GM23248 (cell line): ENCODE results near the gene LRRC72.

ENCODE experiments used
- EZH2 ChIP-seq: fragments of 200-600 bp; sonication (generic); IDR thresholded peaks from 2 replicates; pipeline ENCODE4 v1.6.1; 2018; ENCODE audit warnings: antibody characterized with exemption, mild to moderate bottlenecking; ENCODE audit not compliant: insufficient read depth, poor library complexity, severe bottlenecking
- EZH2phosphoT487 ChIP-seq: fragments of 200-600 bp; sonication (generic); IDR thresholded peaks from 2 replicates; pipeline ENCODE4 v1.6.1; 2018; ENCODE audit warnings: antibody characterized with exemption, moderate library complexity, mild to moderate bottlenecking, low read depth; ENCODE audit not compliant: insufficient read depth

DNA sequence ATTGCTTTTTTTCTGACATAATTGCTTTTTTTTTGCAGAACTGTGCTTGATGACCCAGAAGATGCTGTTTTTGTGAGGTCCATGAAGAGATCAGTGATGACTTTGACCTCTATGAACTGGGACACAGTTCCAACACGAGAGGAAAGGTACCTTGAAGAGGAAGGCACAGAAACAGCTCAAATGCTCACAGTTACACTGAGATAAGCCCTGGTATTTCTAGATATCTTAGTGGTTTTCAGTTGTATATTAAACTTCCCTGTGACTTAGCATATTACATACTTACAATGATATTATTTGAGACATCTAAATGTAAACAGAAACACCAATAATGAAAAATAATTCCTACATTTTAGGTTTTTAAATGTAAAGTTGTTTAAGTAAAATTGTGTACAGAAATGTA lies 54.7 kb downstream of the LRRC72 start:
- TF ChIP-seq EZH2 = no peak
- TF ChIP-seq EZH2phosphoT487 = no peak
